Common myeloid progenitor, CD34-positive (primary cell): ENCODE results near the gene TMEM94.

Source experiments
- CTCF ChIA-PET: fragments of 350-600 bp; sonication (Branson Sonifier 250); formaldehyde crosslinking; loops from one replicate; lab custom pipeline; 2021; ENCODE audit warnings: antibody characterized with exemption; lab: Charles Lee
- POLR2A ChIA-PET: fragments of 350-600 bp; sonication (Branson Sonifier 250); formaldehyde crosslinking; loops from one replicate; lab custom pipeline; 2021; ENCODE audit warnings: antibody characterized with exemption; lab: Charles Lee
- DNase-seq, 3 donors: peaks; one replicate each; pipeline versions ENCODE4 v3.0.0 to v3.0.0-alpha.2; 2013
- H3K27ac ChIP-seq, 2 experiments: 1 replicate in 1 of 2; 2 replicates in 1 of 2; pipeline ENCODE4 v1.7.0; 2013; ENCODE audit warnings: inconsistent platforms in 2 of 2, low read length in 2 of 2, mild to moderate bottlenecking in 2 of 2, low read depth in 1 of 2, moderate library complexity in 1 of 2; ENCODE audit not compliant: severe bottlenecking in 2 of 2, insufficient read depth in 1 of 2, poor library complexity in 1 of 2
- H3K27me3 ChIP-seq, 5 experiments: replicated peaks in 2 of 5; 1 replicate in 3 of 5; 2 replicates in 2 of 5; pipeline versions ENCODE4 v1.6.1 to v1.7.0; 2013; ENCODE audit warnings: low read length in 4 of 5, mild to moderate bottlenecking in 2 of 5, moderate library complexity in 2 of 5, inconsistent platforms in 1 of 5; ENCODE audit not compliant: insufficient read depth in 5 of 5, control insufficient read depth in 4 of 5
- H3K36me3 ChIP-seq, 4 experiments: 1 replicate in 2 of 4; 2 replicates in 2 of 4; pipeline versions ENCODE4 v1.6.1 to v1.7.0; 2013; ENCODE audit warnings: low read length in 3 of 4, control low read depth in 1 of 4, mild to moderate bottlenecking in 1 of 4; ENCODE audit not compliant: control insufficient read depth in 4 of 4, insufficient read depth in 4 of 4
- H3K4me1 ChIP-seq, 4 experiments: 1 replicate in 3 of 4; 2 replicates in 1 of 4; pipeline versions ENCODE4 v1.6.1 to v1.7.1; 2013; ENCODE audit warnings: low read length in 3 of 4, mild to moderate bottlenecking in 3 of 4, control low read depth in 1 of 4, inconsistent platforms in 1 of 4, moderate library complexity in 1 of 4; ENCODE audit not compliant: control insufficient read depth in 4 of 4, insufficient read depth in 4 of 4; ENCODE audit errors: control extremely low read depth in 1 of 4
- H3K4me3 ChIP-seq, 7 experiments: 1 replicate in 4 of 7; 2 replicates in 3 of 7; pipeline versions ENCODE4 v1.5.1 to v1.7.0; 2013; ENCODE audit warnings: mild to moderate bottlenecking in 7 of 7, low read length in 6 of 7, moderate library complexity in 6 of 7, inconsistent platforms in 2 of 7, low read depth in 2 of 7, control low read depth in 1 of 7; ENCODE audit not compliant: insufficient read depth in 4 of 7, control insufficient read depth in 1 of 7; ENCODE audit errors: extremely low read depth in 1 of 7
- H3K9me3 ChIP-seq, 5 experiments: 1 replicate in 4 of 5; 2 replicates in 1 of 5; pipeline versions ENCODE4 v1.6.1 to v1.7.1; 2013; ENCODE audit warnings: low read length in 4 of 5, mild to moderate bottlenecking in 2 of 5, inconsistent platforms in 1 of 5, low read depth in 1 of 5, moderate library complexity in 1 of 5; ENCODE audit not compliant: control insufficient read depth in 4 of 5, insufficient read depth in 2 of 5; ENCODE audit errors: control extremely low read depth in 1 of 5
- WGBS: methylation state at CpG from one replicate; pipeline ENCODE4 v1.1.5; 2013; ENCODE audit not compliant: insufficient coverage; 5-methylcytosine and 5-hydroxymethylcytosine counted together

The TMEM94 gene

GRCh38 chr17:75542728-75543336 is 86.4 kb downstream of the TMEM94 start:
- Histone ChIP-seq H3K27me3 (no peaks in the 10 kb centered on the region), H3K4me3 (no peak overlapping the region), H3K4me1 (no peaks in the 10 kb centered on the region), H3K36me3 (no peaks in the 10 kb centered on the region), H3K9me3 (no peaks in the 10 kb centered on the region), H3K27ac (no peak overlapping the region)
- ChIA-PET CTCF (interaction anchor here (1.1 to 1.7 kb wide), 3 partner anchors 9 to 83 kb away, joined by 3 to 5 read pairs (median 3); no protein-coding TSS in a partner anchor), POLR2A (no interaction called here)
- 94% methylated on average over 8 of the region's 15 CpGs for WGBS
- DNase-seq: no peak

GRCh38 chr17:75544250-75544649 is 87.8 kb downstream of the TMEM94 start:
- DNase-seq: no peak
- WGBS: 92% methylated on average over 7 of the region's 8 CpGs
- Histone ChIP-seq H3K4me3 (no peak overlapping the region), H3K27me3 (no peaks in the 10 kb centered on the region), H3K4me1 (no peaks in the 10 kb centered on the region), H3K36me3 (no peaks in the 10 kb centered on the region), H3K27ac (no peak overlapping the region), H3K9me3 (no peaks in the 10 kb centered on the region)
- ChIA-PET POLR2A (no interaction called here), CTCF (interaction anchor here (1.2 to 1.6 kb wide), 2 partner anchors 9 to 12 kb away, joined by 3 to 4 read pairs; no protein-coding TSS in a partner anchor)

DNA sequence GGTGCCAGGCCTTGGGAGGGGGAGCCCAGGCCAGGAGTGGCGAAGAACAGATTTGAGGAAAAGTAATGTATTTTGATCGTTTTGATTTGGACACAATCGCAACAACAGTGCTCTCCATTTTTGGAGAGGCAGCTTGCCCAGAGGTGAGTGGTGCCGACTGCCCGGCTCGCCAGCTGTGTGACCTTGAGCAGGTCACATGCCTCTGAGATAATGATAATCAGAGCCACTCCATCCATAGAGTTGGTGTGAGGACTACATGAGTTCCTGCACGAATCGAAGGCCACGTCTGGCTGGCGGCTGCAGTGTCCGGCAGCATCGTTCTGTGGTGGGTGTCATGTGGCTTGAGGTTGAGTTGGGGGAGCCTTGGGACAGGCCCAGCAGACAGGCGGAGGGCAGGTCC is 89.7 kb downstream of the TMEM94 start:
- H3K9me3 ChIP-seq: no peaks in the 10 kb centered on the region
- no peak overlapping the region for H3K4me3 ChIP-seq
- ChIA-PET POLR2A (no interaction called here), CTCF (no interaction called here)
- H3K36me3 ChIP-seq: no peaks in the 10 kb centered on the region
- DNase-seq: no peak
- H3K27ac ChIP-seq: no peak overlapping the region
- H3K27me3 ChIP-seq: no peaks in the 10 kb centered on the region
- no peaks in the 10 kb centered on the region for H3K4me1 ChIP-seq
- 95% methylated on average over 7 of the region's 13 CpGs for WGBS

GRCh38 chr17:75547091-75547490 is 90.7 kb downstream of the TMEM94 start:
- Histone ChIP-seq H3K4me1 (no peaks in the 10 kb centered on the region), H3K36me3 (no peaks in the 10 kb centered on the region), H3K9me3 (no peaks in the 10 kb centered on the region), H3K27ac (no peak overlapping the region), H3K27me3 (no peaks in the 10 kb centered on the region), H3K4me3 (no peak overlapping the region)
- ChIA-PET POLR2A (no interaction called here), CTCF (no interaction called here)
- 99% methylated on average over 9 of the region's 9 CpGs for WGBS
- no peak for DNase-seq

DNA sequence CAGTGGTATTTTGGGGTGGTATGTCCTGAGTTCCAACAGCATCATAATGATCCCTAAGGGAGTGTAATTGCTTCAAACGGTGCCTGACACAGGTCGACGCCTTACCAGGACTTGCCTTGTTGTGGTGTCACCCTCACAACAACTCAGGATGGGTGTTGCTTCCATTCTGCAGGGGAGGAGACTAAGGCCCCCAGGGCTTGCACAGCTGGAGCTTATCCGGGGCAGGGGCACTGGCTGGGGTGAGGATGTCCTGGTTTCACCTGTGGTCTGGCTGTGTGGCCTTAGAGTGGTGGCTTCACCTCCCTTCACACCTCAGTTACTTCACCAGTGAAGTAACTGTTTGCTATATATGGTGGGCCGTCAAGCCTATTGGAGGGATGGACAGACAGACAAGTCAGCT is 92.4 kb downstream of the TMEM94 start:
- H3K4me1 ChIP-seq: peaks cover 0 to 11% (median 0%) of the 10 kb centered on the region in 4 experiments
- no peak overlapping the region for H3K4me3 ChIP-seq
- DNase-seq: no peak
- 100% methylated on average over 3 of the region's 5 CpGs for WGBS
- H3K27ac ChIP-seq: no peak overlapping the region
- H3K36me3 ChIP-seq: no peaks in the 10 kb centered on the region
- H3K27me3 ChIP-seq: no peaks in the 10 kb centered on the region
- CTCF ChIA-PET: interaction anchor here (0.6 kb wide), 1 partner anchor 123 kb away, joined by 4 read pairs; no protein-coding TSS in a partner anchor
- POLR2A ChIA-PET: no interaction called here
- no peaks in the 10 kb centered on the region for H3K9me3 ChIP-seq
